CD14-positive monocyte (primary cell): ENCODE results near the gene TXNRD2. TPM values are rescaled to one million over a fixed set of nuclear protein-coding genes. Genes with fewer than 3 reads are reported as not detected.

Experiments
- DNase-seq, 3 donors: peaks; one replicate each; pipeline ENCODE4 v3.0.0-alpha.2; 2011 to 2022
- H2AFZ ChIP-seq: 2 replicates; pipeline ENCODE4 v1.6.0; 2012; ENCODE audit warnings: mild to moderate bottlenecking, low read depth, low read length, inconsistent platforms; ENCODE audit not compliant: insufficient read depth, poor library complexity, severe bottlenecking
- H3K27ac ChIP-seq, 2 donors: 1 replicate in 1 of 2; 2 replicates in 1 of 2; pipeline ENCODE4 v1.5.1; 2012 to 2013; ENCODE audit warnings: low read length in 2 of 2, control low read depth in 1 of 2, inconsistent platforms in 1 of 2, low read depth in 1 of 2, mild to moderate bottlenecking in 1 of 2
- H3K27me3 ChIP-seq, 2 donors: one replicate each; pipeline versions ENCODE4 v1.6.0 to v1.6.1; 2011 to 2013; ENCODE audit warnings: low read length in 2 of 2; ENCODE audit not compliant: control insufficient read depth in 2 of 2, insufficient read depth in 2 of 2
- H3K36me3 ChIP-seq, 2 donors: replicated peaks in 1 of 2; 1 replicate in 1 of 2; 2 replicates in 1 of 2; pipeline versions ENCODE4 v1.5.1 to v1.6.1; 2012 to 2013; ENCODE audit warnings: low read length in 2 of 2, control low read depth in 1 of 2, inconsistent platforms in 1 of 2, mild to moderate bottlenecking in 1 of 2; ENCODE audit not compliant: insufficient read depth in 2 of 2, control insufficient read depth in 1 of 2
- H3K4me1 ChIP-seq, 2 donors: 1 replicate in 1 of 2; 2 replicates in 1 of 2; pipeline versions ENCODE4 v1.5.1 to v1.6.1; 2012 to 2013; ENCODE audit warnings: low read length in 2 of 2, control low read depth in 1 of 2, inconsistent platforms in 1 of 2, mild to moderate bottlenecking in 1 of 2, moderate library complexity in 1 of 2; ENCODE audit not compliant: insufficient read depth in 2 of 2, control insufficient read depth in 1 of 2
- H3K4me2 ChIP-seq: replicated peaks from 2 replicates; pipeline ENCODE3; 2012; ENCODE audit warnings: low read length, moderate library complexity, mild to moderate bottlenecking; ENCODE audit not compliant: poor library complexity, severe bottlenecking; ENCODE audit errors: extremely low read depth
- H3K4me3 ChIP-seq, 3 experiments: fragments of 200-600 bp in 1 of 3; sonication (generic) in 1 of 3; replicated peaks in 1 of 3; 1 replicate in 2 of 3; 2 replicates in 1 of 3; pipeline ENCODE4 v1.5.1; 2011 to 2013; ENCODE audit warnings: low read length in 3 of 3, mild to moderate bottlenecking in 3 of 3, control low read depth in 2 of 3, low read depth in 2 of 3, inconsistent platforms in 1 of 3, moderate library complexity in 1 of 3
- H3K79me2 ChIP-seq: 2 replicates; pipeline ENCODE4 v1.6.0; 2012; ENCODE audit warnings: mild to moderate bottlenecking, control low read depth, inconsistent platforms, low read length, moderate library complexity; ENCODE audit not compliant: insufficient read depth
- H3K9ac ChIP-seq: 2 replicates; pipeline ENCODE4 v1.6.0; 2017; ENCODE audit warnings: low read length, mild to moderate bottlenecking; ENCODE audit not compliant: insufficient read depth, poor library complexity, severe bottlenecking
- H3K9me3 ChIP-seq, 2 donors: replicated peaks in 1 of 2; 1 replicate in 1 of 2; 2 replicates in 1 of 2; pipeline versions ENCODE4 v1.5.1 to v1.6.1; 2012 to 2013; ENCODE audit warnings: low read length in 2 of 2, control low read depth in 1 of 2; ENCODE audit not compliant: control insufficient read depth in 1 of 2, insufficient read depth in 1 of 2
- H4K20me1 ChIP-seq: 2 replicates; pipeline ENCODE4 v1.6.0; 2012; ENCODE audit warnings: mild to moderate bottlenecking, low read length, control low read depth, moderate library complexity; ENCODE audit not compliant: insufficient read depth
- H3K27ac Mint-ChIP-seq, 7 donors: one replicate each; pipeline ENCODE4 v1.8.0; 2020; ENCODE audit warnings: mild to moderate bottlenecking in 7 of 7, mixed read lengths in 7 of 7, moderate library complexity in 6 of 7, inconsistent platforms in 2 of 7
- H3K27me3 Mint-ChIP-seq, 3 donors: one replicate each; pipeline ENCODE4 v1.8.0; 2021 to 2022; ENCODE audit warnings: low read depth in 3 of 3, mild to moderate bottlenecking in 3 of 3, mixed read lengths in 3 of 3, moderate library complexity in 3 of 3, inconsistent platforms in 1 of 3
- H3K36me3 Mint-ChIP-seq, 2 donors: one replicate each; pipeline ENCODE4 v1.8.0; 2020; ENCODE audit warnings: mixed read lengths in 2 of 2, inconsistent platforms in 1 of 2, mild to moderate bottlenecking in 1 of 2
- H3K4me1 Mint-ChIP-seq: one replicate; pipeline ENCODE4 v1.8.0; 2020; ENCODE audit warnings: mild to moderate bottlenecking, mixed read lengths
- H3K4me3 Mint-ChIP-seq, 2 donors: one replicate each; pipeline ENCODE4 v1.8.0; 2020; ENCODE audit warnings: mild to moderate bottlenecking in 2 of 2, mixed read lengths in 2 of 2, moderate library complexity in 1 of 2
- H3K9me3 Mint-ChIP-seq, 7 donors: one replicate each; pipeline ENCODE4 v1.8.0; 2020 to 2022; ENCODE audit warnings: mixed read lengths in 7 of 7, mild to moderate bottlenecking in 6 of 7, moderate library complexity in 6 of 7, inconsistent platforms in 2 of 7
- CTCF ChIP-seq: fragments of 200-600 bp; IDR thresholded peaks from one replicate; pipeline ENCODE4 v1.8.0; 2022; ENCODE audit warnings: antibody characterized with exemption, mild to moderate bottlenecking
- WGBS: methylation state at CpG from one replicate; pipeline ENCODE4 v1.1.5; 2013; ENCODE audit warnings: missing lambda C conversion rate; ENCODE audit not compliant: insufficient coverage; 5-methylcytosine and 5-hydroxymethylcytosine counted together
- intact Hi-C, 2 donors: fragments of 100-400 bp; cut with micrococcal nuclease; formaldehyde crosslinking; loops; one replicate each; pipeline versions ENCODE4 v1.15.0 to v1.15.1; 2023
- polyA plus RNA-seq, 3 donors: library from polyadenylated mRNA; depleted of rRNA in 1 of 3; unstranded in 2 of 3; stranded (reverse) in 1 of 3; fragments of 300-500 nt in 2 of 3; fragments of >200 nt in 1 of 3; fragmentation: Illumina TruSeq in 2 of 3; gene quantifications; 1 replicate in 2 of 3; 2 replicates in 1 of 3; pipeline ENCODE4 v1.2.3, GENCODE V29; 2012 to 2021

Gene TXNRD2
- polyA plus RNA-seq, 3 donors: 24.9 to 54.9 (median 30.8) TPM

DNA sequence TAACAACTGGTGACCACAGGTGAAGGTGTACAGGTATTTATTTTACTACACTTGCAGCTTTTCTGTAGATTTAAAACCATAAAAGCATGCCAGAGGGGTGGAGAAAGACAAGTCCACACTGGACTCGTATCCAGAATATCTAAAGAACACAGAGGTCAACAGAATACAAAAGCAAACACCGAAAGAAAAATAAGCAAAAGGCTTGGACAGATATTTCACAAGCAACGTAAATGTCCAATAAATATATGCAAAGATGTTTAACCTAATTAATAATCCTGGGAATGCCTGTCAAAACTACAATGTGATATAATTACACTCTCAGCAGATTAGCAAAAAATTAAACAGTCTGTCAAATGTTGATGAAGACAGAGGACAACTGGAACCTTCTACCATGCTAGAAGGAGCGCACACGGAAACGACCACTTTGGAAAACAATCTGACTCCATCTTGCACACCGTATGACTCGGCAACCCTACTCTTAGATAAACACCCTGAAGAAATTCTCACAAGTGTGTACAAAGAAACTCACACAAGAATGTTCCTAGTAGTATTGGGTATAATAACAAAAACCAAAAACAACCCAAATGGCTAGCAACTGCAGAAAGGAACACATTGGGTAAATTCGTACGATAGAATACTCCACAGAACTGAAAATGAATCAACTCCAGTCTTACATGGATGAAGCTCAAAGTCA lies 114.1 kb downstream of the TXNRD2 start:
- intact Hi-C loops: no loop called here
- H3K79me2 ChIP-seq: no peaks in the 10 kb centered on the region
- no peak overlapping the region for H3K4me3 ChIP-seq
- peaks cover 5 to 7% of the 10 kb centered on the region in 2 donors for H3K4me1 ChIP-seq
- no peak overlapping the region for H2AFZ ChIP-seq
- H3K27ac Mint-ChIP-seq: no peak overlapping the region
- no peak for TF ChIP-seq CTCF
- DNase-seq: no peak
- no peaks in the 10 kb centered on the region for H3K27me3 ChIP-seq
- peaks cover 0 to 7% (median 4%) of the 10 kb centered on the region in 7 donors for H3K9me3 Mint-ChIP-seq
- 82% methylated on average over 3 of the region's 10 CpGs for WGBS
- H3K9me3 ChIP-seq: no peaks in the 10 kb centered on the region
- no peak overlapping the region for H3K4me3 Mint-ChIP-seq
- H3K36me3 Mint-ChIP-seq: peaks cover 2 to 4% of the 10 kb centered on the region in 2 donors
- H3K27ac ChIP-seq: no peak overlapping the region
- H3K9ac ChIP-seq: no peak overlapping the region
- H3K27me3 Mint-ChIP-seq: peaks cover 0 to 1% (median 0%) of the 10 kb centered on the region in 3 donors
- H4K20me1 ChIP-seq: no peaks in the 10 kb centered on the region
- no peaks in the 10 kb centered on the region for H3K36me3 ChIP-seq
- peaks cover 10% of the 10 kb centered on the region for H3K4me1 Mint-ChIP-seq
- H3K4me2 ChIP-seq: no peak overlapping the region

DNA sequence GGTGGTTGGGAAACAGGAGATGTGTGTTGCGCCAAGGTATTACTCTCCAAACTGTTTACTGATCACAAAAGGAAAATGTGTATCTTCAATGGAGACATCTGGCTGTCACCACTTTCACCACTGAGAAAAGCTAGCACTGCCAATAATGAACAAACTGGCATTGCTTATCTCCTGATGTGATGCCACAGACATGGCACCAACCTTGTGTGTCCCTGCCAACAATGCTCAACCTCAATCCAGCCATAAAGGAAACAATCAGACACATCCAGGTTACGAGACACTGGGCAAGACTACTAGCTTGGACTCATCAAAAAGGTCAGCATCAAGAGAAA lies 115.0 kb downstream of the TXNRD2 start:
- intact Hi-C loops: no loop called here
- Histone ChIP-seq H3K4me3 (no peak overlapping the region), H3K36me3 (no peaks in the 10 kb centered on the region), H4K20me1 (no peaks in the 10 kb centered on the region), H3K9ac (no peak overlapping the region), H3K4me2 (no peak overlapping the region), H3K79me2 (no peaks in the 10 kb centered on the region), H3K27me3 (no peaks in the 10 kb centered on the region), H3K27ac (no peak overlapping the region), H3K4me1 (peaks cover 5 to 7% of the 10 kb centered on the region in 2 donors), H3K9me3 (no peaks in the 10 kb centered on the region), H2AFZ (no peak overlapping the region)
- WGBS: no CpG with 5 or more reads among the region's 2 CpGs
- H3K27ac Mint-ChIP-seq: no peak overlapping the region
- H3K4me1 Mint-ChIP-seq: peaks cover 10% of the 10 kb centered on the region
- no peak for TF ChIP-seq CTCF
- DNase-seq: no peak
- peaks cover 0 to 7% (median 4%) of the 10 kb centered on the region in 7 donors for H3K9me3 Mint-ChIP-seq
- H3K27me3 Mint-ChIP-seq: no peaks in the 10 kb centered on the region
- peaks cover 2 to 4% of the 10 kb centered on the region in 2 donors for H3K36me3 Mint-ChIP-seq
- no peak overlapping the region for H3K4me3 Mint-ChIP-seq
